ENCODE results near the gene TRIM25. TPM values are rescaled to one million over a fixed set of nuclear protein-coding genes. Genes with fewer than 3 reads are reported as not detected.

TRIM25 gene
- polyA plus RNA-seq, 5 donors = 35.1 to 48.5 (median 45.2) TPM

GRCh38 chr17:56867948-56868376 lies 45.9 kb downstream of the TRIM25 start:
- DNase-seq = no peak

- no peak for DNase-seq
These were observed 47.4 kb downstream of the TRIM25 start for GRCh38 chr17:56866496-56866895.

DNA sequence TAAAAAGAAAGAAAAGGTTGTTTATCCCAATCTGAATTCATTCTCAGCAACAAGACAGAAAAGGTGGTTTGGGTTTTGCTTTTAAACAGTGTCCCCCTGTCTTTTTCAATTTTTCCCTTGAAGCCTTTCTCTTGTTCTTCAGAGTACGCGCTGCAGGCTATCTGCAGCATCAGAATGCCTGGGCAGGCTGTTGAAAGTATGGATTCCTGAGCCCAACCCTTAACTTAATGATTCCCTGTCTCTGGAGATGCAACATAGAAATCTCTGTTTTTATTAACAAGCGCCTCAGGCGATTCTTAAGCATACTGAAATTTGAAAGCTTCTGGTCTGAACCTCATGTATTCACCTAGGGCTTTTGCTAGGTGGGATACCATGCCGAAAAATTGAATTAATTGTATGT lies 47.8 kb downstream of the TRIM25 start:
- DNase-seq = no peak

GRCh38 chr17:56863974-56864373 lies 49.9 kb downstream of the TRIM25 start:
- DNase-seq = no peak

- DNase-seq = no peak
These were observed 52.0 kb downstream of the TRIM25 start for GRCh38 chr17:56861899-56862298.

- DNase-seq = no peak
These were observed 62.8 kb downstream of the TRIM25 start for GRCh38 chr17:56851008-56851407.

GRCh38 chr17:56850591-56850990 lies 63.3 kb downstream of the TRIM25 start:
- no peak for DNase-seq

- DNase-seq = no peak
These were observed 64.7 kb downstream of the TRIM25 start for GRCh38 chr17:56849131-56849530.

GRCh38 chr17:56847106-56847505 lies 66.7 kb downstream of the TRIM25 start:
- DNase-seq = no peak

DNA sequence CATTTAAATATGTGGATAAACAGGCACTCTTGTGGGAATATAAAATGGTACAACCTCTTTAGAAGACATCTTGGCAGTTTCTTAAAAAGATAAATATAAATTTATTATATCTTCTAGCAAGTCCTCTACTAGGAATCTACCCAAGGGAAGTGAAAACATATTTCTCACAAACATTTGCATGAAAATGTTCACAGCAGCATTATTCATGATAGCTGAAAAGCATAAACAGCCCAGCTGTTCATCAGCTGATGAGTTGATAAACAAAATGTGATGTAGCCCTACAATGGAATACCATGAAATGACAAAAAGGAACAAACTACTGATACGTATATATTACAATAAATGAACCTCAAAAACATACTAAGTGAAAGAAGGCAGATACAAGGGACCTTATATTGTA lies 67.9 kb downstream of the TRIM25 start:
- DNase-seq = no peak

- no peak for DNase-seq
These were observed 71.3 kb downstream of the TRIM25 start for GRCh38 chr17:56842577-56842976.

DNA sequence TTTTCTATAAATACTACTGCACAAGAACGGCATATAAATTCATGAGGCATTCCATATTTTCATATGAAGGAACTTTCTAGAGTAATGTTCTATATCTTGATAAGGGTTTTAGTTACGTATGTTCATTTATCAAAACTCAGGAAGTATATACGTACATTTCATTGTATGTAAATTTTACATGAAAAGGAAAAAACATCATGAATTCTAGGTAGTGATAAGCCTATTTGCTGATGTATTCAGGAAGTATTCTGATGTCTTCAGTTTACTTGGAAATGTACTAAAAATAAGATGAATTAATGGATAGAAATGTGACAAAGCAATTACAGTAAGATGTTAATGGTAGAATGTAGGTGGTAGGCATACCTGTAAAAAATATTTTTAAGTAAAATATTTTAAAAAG lies 75.2 kb downstream of the TRIM25 start:
- no peak for DNase-seq

Other genes starting within 250 kb of the TRIM25 start
- gene C17orf67, start 80.1 kb downstream of the TRIM25 start, polyA plus RNA-seq (ENCODE audit: insufficient read depth in 1 of 5, insufficient read length in 5 of 5, low replicate concordance in 1 of 5) = 1 to 10 TPM; 2.6 to 5.3 (median 3.3) TPM
- 10 to 100 TPM in 4 of 5 donors, 1 to 10 TPM in 1; 7.5 to 14.4 (median 12.1) TPM for gene DGKE, start 79.9 kb downstream of the TRIM25 start, polyA plus RNA-seq (ENCODE audit: insufficient read depth in 1 of 5, insufficient read length in 5 of 5, low replicate concordance in 1 of 5)
- 10 to 100 TPM; 26.2 to 35.4 (median 30.9) TPM for gene COIL, start 47.0 kb upstream of the TRIM25 start, polyA plus RNA-seq (ENCODE audit: insufficient read depth in 1 of 5, insufficient read length in 5 of 5, low replicate concordance in 1 of 5)
- gene SCPEP1, start 64.1 kb upstream of the TRIM25 start, polyA plus RNA-seq (ENCODE audit: insufficient read depth in 1 of 5, insufficient read length in 5 of 5, low replicate concordance in 1 of 5) = 10 to 100 TPM; 48.7 to 61.9 (median 54.9) TPM
- 10 to 100 TPM; 35.3 to 57.6 (median 47.4) TPM for gene AKAP1, start 171.2 kb upstream of the TRIM25 start, polyA plus RNA-seq (ENCODE audit: insufficient read depth in 1 of 5, insufficient read length in 5 of 5, low replicate concordance in 1 of 5)